HuH-7.5 (cell line): ENCODE results near the gene IL23A.
A peak's percentile ranks its signal among the peaks of the same experiment; 100 is the strongest.
"Not testable (repeated sequence)": the region's sequence is repeated elsewhere in the genome, so short reads cannot be mapped to it uniquely, and the experiment has no call there.

Experiments used
- DNase-seq: peaks from one replicate; pipeline ENCODE4 v3.0.0; 2011; ENCODE audit warnings: low spot score

Gene IL23A

GRCh38 chr12:56326126-56326525, 12.6 kb upstream of the IL23A start:
- no peak for DNase-seq

GRCh38 chr12:56326533-56326932, 12.2 kb upstream of the IL23A start:
- no peak for DNase-seq

GRCh38 chr12:56330936-56331490, 7.7 kb upstream of the IL23A start:
- DNase-seq = no peak

- DNase-seq = no peak
Measured at GRCh38 chr12:56332512-56333196, 6.0 kb upstream of the IL23A start.

- DNase-seq = no peak
Measured at GRCh38 chr12:56333197-56333678, 5.4 kb upstream of the IL23A start.

- DNase-seq = peak; percentile 98
Measured at GRCh38 chr12:56333679-56334489, 4.8 kb upstream of the IL23A start, which contains the start of gene PAN2. PAN2 (minus strand) TSS chr12:56334000; CDS start chr12:56333094, 906 bp downstream.

GRCh38 chr12:56334490-56334793, 4.2 kb upstream of the IL23A start:
- DNase-seq = no peak

- not testable (repeated sequence) for DNase-seq
Measured at GRCh38 chr12:56335527-56335926, 3.2 kb upstream of the IL23A start.

GRCh38 chr12:56336361-56337167, 2.1 kb upstream of the IL23A start:
- no peak for DNase-seq

GRCh38 chr12:56337753-56338251, 882 bp upstream of the IL23A start:
- no peak for DNase-seq

- DNase-seq = no peak
Measured at GRCh38 chr12:56339158-56339422, 406 bp downstream of the IL23A start.

- no peak for DNase-seq
Measured at GRCh38 chr12:56341616-56342015, 2.9 kb downstream of the IL23A start.

GRCh38 chr12:56342290-56342689, 3.6 kb downstream of the IL23A start:
- DNase-seq = not testable (repeated sequence)

- DNase-seq = no peak
Measured at GRCh38 chr12:56346675-56347074, 8.0 kb downstream of the IL23A start.

GRCh38 chr12:56347255-56347654, 8.6 kb downstream of the IL23A start:
- DNase-seq = not testable (repeated sequence)

GRCh38 chr12:56348776-56349175, 10.1 kb downstream of the IL23A start:
- no peak for DNase-seq

- DNase-seq = no peak
Measured at GRCh38 chr12:56350662-56351061, 12.0 kb downstream of the IL23A start.

- no peak for DNase-seq
Measured at GRCh38 chr12:56351325-56351724, 12.6 kb downstream of the IL23A start.

GRCh38 chr12:56358836-56359532, 20.3 kb downstream of the IL23A start:
- no peak for DNase-seq

GRCh38 chr12:56359851-56360767, 21.4 kb downstream of the IL23A start, which contains the start of gene STAT2:
STAT2 (minus strand) TSS chr12:56360107; CDS start chr12:56356571, 3,536 bp downstream.
- peak; percentile 90 for DNase-seq
